WTC11 (cell line): Measurements from ENCODE around the gene PDE6G. TPM values are rescaled to one million over a fixed set of nuclear protein-coding genes. Genes with fewer than 3 reads are reported as not detected.

Experiments
- AR ChIP-seq: fragments of 250-450 bp; sonication (Bioruptor Pico); IDR thresholded peaks from 2 replicates; pipeline ENCODE4 v1.9.0; 2021; ENCODE audit warnings: mild to moderate bottlenecking
- CREM ChIP-seq: sonication (generic); formaldehyde crosslinking; IDR thresholded peaks from 2 replicates; pipeline ENCODE4 v1.8.1; 2022; ENCODE audit warnings: mild to moderate bottlenecking, missing genetic modification reagents, moderate library complexity
- E2F4 ChIP-seq: sonication (generic); formaldehyde crosslinking; IDR thresholded peaks from 2 replicates; pipeline ENCODE4 v1.8.1; 2022; ENCODE audit warnings: low read depth, mild to moderate bottlenecking, moderate library complexity, missing genetic modification reagents, borderline replicate concordance
- ELF4 ChIP-seq: sonication (generic); formaldehyde crosslinking; IDR thresholded peaks from 2 replicates; pipeline ENCODE4 v1.8.1; 2022; ENCODE audit warnings: low read depth, mild to moderate bottlenecking, moderate library complexity, missing genetic modification reagents
- ESRRA ChIP-seq: sonication (generic); formaldehyde crosslinking; IDR thresholded peaks from 2 replicates; pipeline ENCODE4 v1.8.1; 2022; ENCODE audit warnings: mild to moderate bottlenecking, missing genetic modification reagents, borderline replicate concordance
- ETV6 ChIP-seq: sonication (generic); formaldehyde crosslinking; IDR thresholded peaks from 2 replicates; pipeline ENCODE4 v1.8.1; 2022; ENCODE audit warnings: mild to moderate bottlenecking, missing genetic modification reagents
- FOXP1 ChIP-seq: sonication (generic); formaldehyde crosslinking; IDR thresholded peaks from 2 replicates; pipeline ENCODE4 v1.8.0; 2022; ENCODE audit warnings: missing genetic modification reagents, mild to moderate bottlenecking, moderate library complexity, borderline replicate concordance
- GTF2I ChIP-seq: fragments of 250-450 bp; sonication (Bioruptor Pico); conservative IDR thresholded peaks from 2 replicates; pipeline ENCODE4 v1.4.0; 2021; ENCODE audit warnings: mild to moderate bottlenecking
- JUN ChIP-seq: sonication (generic); formaldehyde crosslinking; IDR thresholded peaks from 2 replicates; pipeline ENCODE4 v1.8.0; 2023; ENCODE audit warnings: mild to moderate bottlenecking, missing genetic modification reagents
- KAT7 ChIP-seq: sonication (generic); formaldehyde crosslinking; IDR thresholded peaks from 2 replicates; pipeline ENCODE4 v1.8.1; 2023; ENCODE audit warnings: missing genetic modification reagents, mild to moderate bottlenecking, borderline replicate concordance
- MXD4 ChIP-seq: fragments of 250-450 bp; sonication (Bioruptor Pico); IDR thresholded peaks from 2 replicates; pipeline ENCODE4 v1.8.0; 2021; ENCODE audit warnings: mild to moderate bottlenecking, moderate library complexity, borderline replicate concordance
- MYBL2 ChIP-seq: sonication (generic); formaldehyde crosslinking; IDR thresholded peaks from 2 replicates; pipeline ENCODE4 v1.8.1; 2023; ENCODE audit warnings: mild to moderate bottlenecking, moderate library complexity, missing genetic modification reagents
- NFYB ChIP-seq: sonication (generic); formaldehyde crosslinking; conservative IDR thresholded peaks from 2 replicates; pipeline ENCODE4 v1.8.0; 2022; ENCODE audit warnings: low read depth, missing genetic modification reagents
- PRDM15 ChIP-seq: sonication (generic); formaldehyde crosslinking; IDR thresholded peaks from 2 replicates; pipeline ENCODE4 v1.8.0; 2022; ENCODE audit warnings: missing genetic modification reagents
- RORB ChIP-seq: fragments of 250-450 bp; sonication (Bioruptor Pico); IDR thresholded peaks from 2 replicates; pipeline ENCODE4 v1.9.0; 2021; ENCODE audit warnings: mild to moderate bottlenecking
- SMAD4 ChIP-seq: sonication (generic); formaldehyde crosslinking; IDR thresholded peaks from 2 replicates; pipeline ENCODE4 v1.8.0; 2022; ENCODE audit warnings: mild to moderate bottlenecking, missing genetic modification reagents
- TEAD1 ChIP-seq: sonication (generic); formaldehyde crosslinking; IDR thresholded peaks from 2 replicates; pipeline ENCODE4 v1.8.0; 2022; ENCODE audit warnings: mild to moderate bottlenecking, missing genetic modification reagents
- USF1 ChIP-seq: sonication (generic); formaldehyde crosslinking; IDR thresholded peaks from 2 replicates; pipeline ENCODE4 v1.8.0; 2022; ENCODE audit warnings: mild to moderate bottlenecking, missing genetic modification reagents
- ZBTB43 ChIP-seq: sonication (generic); formaldehyde crosslinking; IDR thresholded peaks from 2 replicates; pipeline ENCODE4 v1.8.1; 2023; ENCODE audit warnings: mild to moderate bottlenecking, missing genetic modification reagents
- ZNF121 ChIP-seq: sonication (generic); formaldehyde crosslinking; IDR thresholded peaks from 2 replicates; pipeline ENCODE4 v1.8.0; 2023; ENCODE audit warnings: missing genetic modification reagents
- ZNF138 ChIP-seq: sonication (generic); formaldehyde crosslinking; conservative IDR thresholded peaks from 2 replicates; pipeline ENCODE4 v1.8.1; 2022; ENCODE audit warnings: mild to moderate bottlenecking, moderate library complexity, missing genetic modification reagents
- ZNF263 ChIP-seq: sonication (generic); formaldehyde crosslinking; IDR thresholded peaks from 2 replicates; pipeline ENCODE4 v1.8.1; 2022; ENCODE audit warnings: low read depth, mild to moderate bottlenecking, moderate library complexity, missing genetic modification reagents
- ZNF317 ChIP-seq: sonication (generic); formaldehyde crosslinking; IDR thresholded peaks from 2 replicates; pipeline ENCODE4 v1.8.1; 2023; ENCODE audit warnings: low read depth, mild to moderate bottlenecking, moderate library complexity, missing genetic modification reagents, borderline replicate concordance
- total RNA-seq: library from RNA; stranded (reverse); gene quantifications from 3 replicates; pipeline ENCODE4 v1.2.3, GENCODE V29; 2021
- TF ChIP-seq, protein P1 (sequence below): sonication (generic); formaldehyde crosslinking; IDR thresholded peaks from 2 replicates; pipeline ENCODE4 v1.8.1; 2023; ENCODE audit warnings: mild to moderate bottlenecking, missing genetic modification reagents, moderate library complexity
- TF ChIP-seq, protein P2 (sequence below): fragments of 250-450 bp; sonication (Bioruptor Pico); IDR thresholded peaks from 2 replicates; pipeline ENCODE4 v2.1.2; 2022; ENCODE audit warnings: mild to moderate bottlenecking, moderate library complexity
- TF ChIP-seq, protein P3 (sequence below): fragments of 250-450 bp; sonication (Bioruptor Pico); IDR thresholded peaks from 2 replicates; pipeline ENCODE4 v1.9.0; 2021; ENCODE audit warnings: mild to moderate bottlenecking

PDE6G gene
- total RNA-seq, 1 experiment from 2014 or later = 4.4 TPM

- TF ChIP-seq AR (CRISPR knock-in tag) (no peak), ZNF138 (CRISPR knock-in tag) (no peak), ZNF263 (no peak), GTF2I (CRISPR knock-in tag) (no peak), USF1 (CRISPR knock-in tag) (peak; percentile 41; the same call in 1 of the 2 replicates), ZNF317 (CRISPR knock-in tag) (no peak; the same call in 1 of the 2 replicates), MXD4 (no peak), MYBL2 (peak; percentile 88; the same call in 1 of the 2 replicates), RORB (CRISPR knock-in tag) (no peak), ZNF121 (no peak; the same call in 1 of the 2 replicates), SMAD4 (no peak), ESRRA (peak; percentile 43; the same call in 1 of the 2 replicates), E2F4 (CRISPR knock-in tag) (peak; percentile 82), PRDM15 (CRISPR knock-in tag) (peak; percentile 13; the same call in 1 of the 2 replicates), FOXP1 (CRISPR knock-in tag) (peak; percentile 87), NFYB (CRISPR knock-in tag) (peak; percentile 97), JUN (CRISPR knock-in tag) (no peak; the same call in 1 of the 2 replicates), CREM (CRISPR knock-in tag) (no peak; the same call in 1 of the 2 replicates), ZBTB43 (CRISPR knock-in tag) (peak; percentile 97), KAT7 (CRISPR knock-in tag) (peak; percentile 80; the same call in 1 of the 2 replicates), ELF4 (no peak), ETV6 (CRISPR knock-in tag) (peak; percentile 89; the same call in 1 of the 2 replicates), TEAD1 (CRISPR knock-in tag) (peak; percentile 82; the same call in 1 of the 2 replicates)
- TF ChIP-seq, protein P1, sequence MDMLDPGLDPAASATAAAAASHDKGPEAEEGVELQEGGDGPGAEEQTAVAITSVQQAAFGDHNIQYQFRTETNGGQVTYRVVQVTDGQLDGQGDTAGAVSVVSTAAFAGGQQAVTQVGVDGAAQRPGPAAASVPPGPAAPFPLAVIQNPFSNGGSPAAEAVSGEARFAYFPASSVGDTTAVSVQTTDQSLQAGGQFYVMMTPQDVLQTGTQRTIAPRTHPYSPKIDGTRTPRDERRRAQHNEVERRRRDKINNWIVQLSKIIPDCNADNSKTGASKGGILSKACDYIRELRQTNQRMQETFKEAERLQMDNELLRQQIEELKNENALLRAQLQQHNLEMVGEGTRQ (CRISPR knock-in tag) = peak; percentile 54
- TF ChIP-seq, protein P2, sequence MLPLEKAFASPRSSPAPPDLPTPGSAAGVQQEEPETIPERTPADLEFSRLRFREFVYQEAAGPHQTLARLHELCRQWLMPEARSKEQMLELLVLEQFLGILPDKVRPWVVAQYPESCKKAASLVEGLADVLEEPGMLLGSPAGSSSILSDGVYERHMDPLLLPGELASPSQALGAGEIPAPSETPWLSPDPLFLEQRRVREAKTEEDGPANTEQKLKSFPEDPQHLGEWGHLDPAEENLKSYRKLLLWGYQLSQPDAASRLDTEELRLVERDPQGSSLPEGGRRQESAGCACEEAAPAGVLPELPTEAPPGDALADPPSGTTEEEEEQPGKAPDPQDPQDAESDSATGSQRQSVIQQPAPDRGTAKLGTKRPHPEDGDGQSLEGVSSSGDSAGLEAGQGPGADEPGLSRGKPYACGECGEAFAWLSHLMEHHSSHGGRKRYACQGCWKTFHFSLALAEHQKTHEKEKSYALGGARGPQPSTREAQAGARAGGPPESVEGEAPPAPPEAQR (CRISPR knock-in tag) = no peak
- TF ChIP-seq, protein P3, sequence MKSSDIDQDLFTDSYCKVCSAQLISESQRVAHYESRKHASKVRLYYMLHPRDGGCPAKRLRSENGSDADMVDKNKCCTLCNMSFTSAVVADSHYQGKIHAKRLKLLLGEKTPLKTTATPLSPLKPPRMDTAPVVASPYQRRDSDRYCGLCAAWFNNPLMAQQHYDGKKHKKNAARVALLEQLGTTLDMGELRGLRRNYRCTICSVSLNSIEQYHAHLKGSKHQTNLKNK (CRISPR knock-in tag) = no peak
- TF ChIP-seq, all 79 proteins: peak for 27
Observed at GRCh38 chr17:81666342-81667191, 10.2 kb upstream of the PDE6G start, which contains the start of the genes CCDC137 and OXLD1 (continued).
